ENCODE data around the gene TMEM150A.
"Not testable (repeated sequence)": the region's sequence is repeated elsewhere in the genome, so short reads cannot be mapped to it uniquely, and the experiment has no call there.

The TMEM150A gene

DNA sequence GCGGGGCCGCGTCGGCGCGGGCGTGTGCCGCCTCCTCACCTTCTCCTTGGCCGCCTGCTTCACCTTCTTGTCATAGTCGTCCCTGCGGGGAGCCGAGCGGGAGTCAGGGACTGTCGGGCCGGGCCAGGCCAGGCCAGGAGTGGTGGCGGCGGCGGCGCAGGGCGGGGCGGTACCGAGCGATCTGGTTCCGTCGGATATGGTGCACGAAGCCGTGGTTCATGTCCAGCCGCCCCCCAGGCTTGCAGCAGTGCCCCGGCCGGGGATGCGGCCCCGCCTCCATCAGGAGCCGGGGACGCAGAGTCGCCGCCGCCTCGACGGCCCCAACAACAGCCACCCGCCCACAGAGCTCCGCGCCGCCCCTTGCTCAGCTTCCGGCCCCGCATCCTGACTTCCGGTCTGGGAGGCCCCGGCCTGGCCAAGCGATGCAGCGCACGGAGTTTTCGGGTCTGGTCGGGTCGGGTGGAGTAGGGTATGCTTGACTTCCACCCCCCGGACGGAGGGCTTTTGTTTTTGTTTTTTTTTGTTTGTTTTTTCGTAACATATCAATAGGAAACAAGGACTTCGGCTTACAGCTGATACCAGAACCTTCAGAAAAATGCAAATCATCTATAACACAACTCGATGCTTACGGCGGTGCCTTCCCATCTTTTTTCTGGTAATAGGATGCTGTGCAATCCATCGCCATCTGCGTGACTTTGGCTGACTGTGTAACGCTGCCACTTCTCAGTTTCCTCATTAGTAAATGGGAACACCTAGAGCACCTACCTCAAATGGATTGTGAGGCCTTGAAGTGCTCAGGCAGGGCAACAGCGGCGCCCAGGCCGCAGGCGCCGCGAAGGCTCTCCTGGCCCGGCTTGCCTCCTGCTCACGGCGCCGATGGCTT lies 9.4 kb upstream of the TMEM150A start, which contains the start of gene C2orf68:
Gene C2orf68, minus strand, starts transcription at position 362 of the 883 bp plus-strand sequence. Its CDS starts 82 bp downstream, at position 280.
- DNase-seq = peak; percentile 86

DNA sequence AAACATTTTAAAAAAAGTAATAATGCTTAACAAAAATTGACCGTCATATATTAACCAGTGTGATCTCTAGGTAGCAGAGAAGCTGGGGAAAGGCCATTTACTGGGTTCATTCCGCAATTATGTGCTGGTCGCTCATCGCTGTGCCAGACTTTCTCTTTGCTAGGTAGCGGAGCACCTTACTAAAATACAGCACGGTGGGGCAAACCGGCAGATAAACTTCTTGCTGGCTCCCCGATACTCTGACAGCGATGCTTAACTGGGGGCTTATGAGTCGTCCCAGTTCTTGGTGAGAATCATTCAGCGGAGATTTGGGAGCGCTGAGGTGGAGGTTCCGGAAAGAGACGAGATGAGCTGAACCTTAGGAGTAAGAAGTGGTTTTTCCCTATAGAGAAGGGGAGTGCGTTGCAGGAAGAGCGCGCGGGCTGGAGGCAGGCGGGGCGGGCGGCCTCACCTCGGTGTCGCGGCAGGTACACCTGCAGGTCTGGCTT lies 8.8 kb upstream of the TMEM150A start:
- no peak for DNase-seq

DNA sequence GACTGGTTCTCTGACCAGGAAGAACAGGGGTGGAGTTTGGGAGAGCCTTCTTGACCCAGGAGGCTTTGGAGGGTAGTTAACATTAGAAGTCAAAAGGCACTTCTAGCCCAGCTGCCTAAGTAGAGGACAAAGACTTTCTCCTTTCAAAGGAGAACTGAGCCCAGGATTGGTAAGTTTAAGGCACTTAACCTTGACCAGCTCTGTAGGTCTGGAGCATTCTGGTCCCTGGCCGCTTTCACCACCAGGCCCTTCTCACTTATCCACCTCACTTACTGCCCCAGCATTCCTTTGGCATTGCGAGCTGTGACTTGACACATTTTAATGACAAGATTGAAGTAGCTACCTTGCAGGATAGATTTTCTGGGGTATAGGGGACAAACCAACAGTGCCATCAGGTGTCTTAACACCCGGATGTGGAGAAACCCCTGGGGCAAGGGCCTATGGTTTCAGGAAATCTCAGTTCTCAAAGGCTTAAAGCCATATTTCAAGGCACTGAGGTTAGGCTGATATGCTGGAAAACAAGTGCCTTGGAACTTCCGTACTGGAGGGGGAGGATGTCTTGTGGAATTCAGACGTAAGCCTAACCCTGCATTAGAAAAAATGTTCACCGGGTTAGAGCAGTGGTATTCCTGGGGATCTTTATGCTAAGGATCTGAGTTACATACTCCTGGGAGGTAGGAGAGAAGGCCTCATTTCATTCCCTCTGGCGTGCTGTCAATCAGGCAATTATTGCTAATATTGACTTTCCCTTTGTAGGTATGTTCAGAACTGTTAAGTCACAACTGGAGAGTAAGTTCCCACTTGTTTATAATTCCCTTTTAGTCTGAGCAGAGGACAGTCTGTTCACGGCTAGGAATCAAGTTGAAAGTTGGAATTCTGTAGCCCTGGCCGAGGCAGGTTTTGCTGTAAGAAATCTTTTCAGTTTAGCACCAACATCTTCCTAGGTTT lies 5.0 kb upstream of the TMEM150A start:
- DNase-seq = no peak

DNA sequence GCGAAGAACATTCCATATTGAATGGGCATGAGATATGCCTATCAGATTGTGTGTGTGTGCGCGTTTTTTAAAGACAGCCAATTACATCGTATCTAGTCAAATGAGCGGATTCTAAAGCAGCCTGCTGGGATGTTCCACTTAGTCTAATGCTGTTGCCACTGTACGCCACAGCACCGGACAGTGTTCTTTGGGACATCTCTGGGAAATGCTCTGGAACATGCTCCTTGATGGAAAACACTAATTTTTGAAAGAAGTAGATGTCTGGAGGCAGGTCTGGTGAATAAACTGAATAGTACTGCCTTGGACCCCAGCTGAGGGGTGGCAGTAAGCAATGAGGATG lies 3.6 kb upstream of the TMEM150A start:
- DNase-seq = no peak

DNA sequence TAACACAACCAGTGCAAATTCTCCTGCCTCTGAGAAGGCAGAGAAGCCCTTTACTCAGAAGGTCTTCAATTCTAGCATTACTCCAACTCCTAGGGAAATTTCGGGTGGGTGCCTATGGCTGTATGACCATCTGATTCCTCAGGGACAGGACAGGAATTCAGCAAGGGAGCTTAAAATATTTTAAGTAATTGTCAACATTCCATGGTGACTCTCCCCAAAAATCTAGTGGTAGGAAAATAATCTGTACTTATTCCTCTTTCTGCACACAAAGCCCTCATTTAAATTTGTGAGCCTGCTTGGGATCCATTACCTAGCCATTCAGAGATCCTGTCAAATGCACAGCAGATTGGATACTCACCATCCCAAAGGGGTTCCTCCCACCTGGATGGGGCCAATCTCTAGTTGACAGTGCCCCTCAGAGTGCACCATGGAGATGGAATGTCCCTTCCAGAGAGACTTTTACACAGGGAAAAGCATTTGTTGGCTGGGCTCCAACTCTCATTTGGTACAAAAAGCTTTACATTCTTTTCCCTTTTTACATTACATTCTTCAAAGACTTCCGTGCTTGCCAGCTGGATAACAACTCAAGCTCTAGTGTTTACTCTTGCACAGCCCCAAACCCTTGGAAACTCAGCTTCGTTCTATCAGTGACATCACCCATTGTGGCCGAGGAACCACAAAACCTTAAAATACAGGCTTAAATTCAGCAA lies 3.1 kb upstream of the TMEM150A start:
- DNase-seq = no peak

DNA sequence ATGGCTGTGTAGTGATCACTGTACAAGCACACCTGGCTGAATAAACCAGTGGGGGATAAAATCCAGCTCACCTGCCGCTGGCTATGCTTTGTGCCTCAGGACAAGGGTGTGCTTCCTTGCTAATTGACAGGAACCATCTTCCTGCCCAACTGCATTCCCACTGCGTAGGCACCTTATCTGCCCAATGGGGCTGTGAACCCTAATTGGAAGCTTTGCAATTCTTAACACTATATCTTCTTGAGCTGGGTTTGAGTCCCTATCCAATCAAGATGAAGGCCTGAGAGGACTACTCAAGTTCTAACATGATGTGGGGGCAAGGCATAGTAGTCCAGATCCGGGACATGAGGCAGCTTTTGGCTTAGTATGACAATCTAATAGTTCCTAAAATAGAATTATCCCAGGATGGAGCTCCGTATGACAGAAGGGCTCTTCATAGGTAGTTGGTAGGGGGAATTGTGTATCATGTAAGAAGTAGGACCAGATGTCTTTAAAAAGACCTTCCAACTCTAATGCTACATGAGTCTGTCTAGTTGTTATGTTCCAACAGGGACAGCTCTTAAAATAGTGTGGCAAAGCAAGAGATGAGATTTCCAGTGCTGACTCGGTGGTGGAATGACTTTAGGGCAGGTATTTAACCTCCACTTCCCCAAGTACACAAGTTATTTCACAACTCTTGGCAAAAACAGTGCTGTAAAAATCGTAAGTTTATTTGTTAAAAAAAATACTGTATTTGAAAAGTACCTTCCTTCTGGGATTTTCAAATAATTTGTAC lies 2.3 kb upstream of the TMEM150A start:
- no peak for DNase-seq

DNA sequence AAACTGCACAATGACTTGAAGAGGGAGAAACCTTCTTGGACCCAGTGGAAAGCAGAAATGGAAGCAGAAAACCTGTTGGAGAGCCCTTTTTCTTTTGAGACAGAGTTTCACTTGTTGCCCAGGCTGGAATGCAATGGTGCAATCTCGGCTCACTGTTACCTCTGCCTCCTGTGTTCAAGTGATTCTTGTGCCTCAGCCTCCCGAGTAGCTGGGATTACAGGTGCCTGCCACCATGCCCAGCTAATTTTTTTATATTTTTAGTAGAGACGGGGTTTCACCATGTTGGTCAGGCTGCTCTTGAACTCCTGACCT lies 1.6 kb upstream of the TMEM150A start:
- not testable (repeated sequence) for DNase-seq

DNA sequence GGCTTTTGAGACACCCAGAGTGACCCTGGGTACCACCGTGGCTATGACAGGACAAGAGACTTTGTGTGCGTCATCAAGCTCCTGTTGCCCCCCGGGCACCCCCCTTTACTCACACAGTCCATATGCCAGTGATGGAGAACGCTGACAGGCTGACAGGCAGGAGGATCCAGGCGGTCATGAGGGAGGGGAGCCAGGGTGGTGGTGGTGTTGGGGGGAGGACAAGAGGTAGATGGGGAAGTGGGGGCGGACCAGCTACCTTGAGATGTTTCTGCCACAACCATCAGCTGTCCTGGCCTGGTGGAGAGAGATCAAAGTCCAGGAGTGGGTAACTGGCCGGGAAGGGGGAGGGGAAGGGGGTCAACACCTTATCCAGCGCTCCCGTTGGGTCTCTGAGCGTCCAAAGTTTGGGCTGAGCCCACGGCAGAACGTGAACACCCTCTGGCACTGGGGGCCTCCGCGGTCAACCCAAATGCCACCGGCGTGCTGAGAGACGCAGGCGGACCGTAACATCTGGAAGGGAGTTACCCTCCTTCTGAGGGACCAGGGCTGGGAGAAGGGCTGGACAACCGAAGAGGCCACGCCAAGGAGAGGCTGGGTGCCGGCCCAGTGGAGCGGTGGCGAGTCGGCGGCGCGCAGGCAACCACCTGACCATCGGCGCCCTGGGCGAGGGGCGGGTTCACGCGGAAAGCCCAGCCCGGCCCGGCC lies 575 bp downstream of the TMEM150A start:
- DNase-seq = no peak

DNA sequence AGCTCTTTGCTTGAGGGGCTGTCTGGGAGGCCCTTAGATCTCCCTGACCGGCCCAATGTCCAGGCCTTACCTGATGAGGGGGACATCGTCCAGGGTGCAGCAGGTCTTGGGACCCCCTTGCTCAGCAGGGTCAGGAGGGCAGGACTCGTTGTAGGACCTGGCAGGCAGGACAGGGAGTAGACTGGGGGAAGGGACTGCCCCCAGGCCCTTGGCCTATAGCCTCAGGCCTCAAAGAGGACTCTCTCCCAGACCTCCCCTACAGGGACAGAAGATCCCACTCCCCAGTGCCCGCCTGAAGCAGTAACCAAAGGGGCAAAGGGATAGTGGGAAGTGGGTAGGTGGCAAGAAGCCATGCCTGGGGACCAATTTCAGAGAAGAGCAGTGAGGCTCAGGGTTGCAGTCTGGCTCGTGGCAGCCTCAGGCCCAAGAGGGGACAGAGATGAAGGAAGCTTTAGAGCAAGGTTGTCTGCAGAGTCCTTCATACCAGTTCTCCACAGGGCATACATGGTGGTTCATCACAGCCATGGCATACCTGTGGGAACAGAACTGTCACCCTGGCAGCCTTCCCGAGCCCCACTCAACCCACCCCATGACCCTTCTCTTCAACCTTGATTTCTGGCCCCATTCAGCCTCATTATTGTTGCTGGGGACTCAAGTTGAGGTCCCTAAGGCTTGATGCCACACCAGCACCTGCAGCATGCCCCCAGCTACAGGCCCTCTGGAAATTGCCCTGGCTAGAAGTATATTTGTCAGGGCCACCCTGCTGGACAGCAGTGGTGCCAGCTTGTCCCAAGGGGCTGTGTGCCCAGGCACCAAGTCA lies 1.3 kb downstream of the TMEM150A start:
- no peak for DNase-seq

DNA sequence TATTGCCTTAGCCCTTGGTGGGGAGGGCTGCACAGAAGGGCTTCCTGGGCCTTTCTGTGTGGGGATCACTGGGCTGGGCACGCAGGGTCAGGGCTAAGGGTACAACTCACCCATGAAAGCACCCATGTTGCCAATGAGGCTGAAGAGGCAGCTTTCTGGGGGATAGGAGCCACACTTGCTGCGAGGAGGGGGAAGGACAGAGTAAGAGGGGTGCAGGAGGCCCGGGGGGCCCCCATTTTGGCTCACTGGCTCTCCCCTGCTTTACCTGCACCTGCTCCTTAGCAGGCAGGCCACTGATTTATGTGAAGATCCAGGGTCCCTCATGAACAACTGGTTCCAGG lies 2.3 kb downstream of the TMEM150A start:
- DNase-seq = no peak

DNA sequence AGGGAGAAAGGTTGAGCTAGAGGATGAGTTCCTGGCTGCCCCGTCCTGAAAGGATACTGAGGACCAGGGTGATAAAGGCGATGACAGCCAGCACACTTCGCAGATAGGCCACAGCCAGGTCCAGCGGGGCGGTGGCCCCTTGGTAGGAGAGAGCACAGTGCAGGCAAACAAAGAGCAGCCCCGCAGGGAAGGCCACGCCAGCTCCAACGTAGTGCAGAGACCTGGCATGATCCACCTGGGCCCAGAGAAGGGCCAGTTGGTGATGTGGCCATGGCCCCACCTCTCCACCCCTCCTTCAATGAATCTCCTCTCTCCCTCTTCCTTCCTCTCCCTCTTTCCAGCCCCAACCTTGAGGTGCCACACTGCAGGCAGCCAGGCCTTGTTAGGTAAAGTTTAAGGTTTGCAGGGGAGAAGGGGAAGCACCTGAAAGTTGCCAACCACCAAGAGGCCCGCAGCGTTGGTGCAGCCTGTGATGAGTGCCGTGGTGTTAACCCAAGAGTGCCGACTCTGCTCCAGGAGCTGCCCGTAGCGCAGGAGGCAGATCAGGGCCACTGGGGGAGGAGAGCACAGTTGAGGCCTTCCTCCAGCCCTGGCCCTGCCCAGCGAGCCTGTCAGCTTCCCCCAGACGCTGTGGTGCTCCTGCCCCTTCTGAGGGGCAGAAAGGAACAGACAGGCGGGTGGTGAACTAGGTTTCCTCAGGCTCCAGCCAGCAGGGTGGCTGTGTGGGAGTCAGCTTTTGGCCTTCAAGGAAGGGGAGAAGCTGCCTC lies 2.8 kb downstream of the TMEM150A start:
- DNase-seq = no peak

DNA sequence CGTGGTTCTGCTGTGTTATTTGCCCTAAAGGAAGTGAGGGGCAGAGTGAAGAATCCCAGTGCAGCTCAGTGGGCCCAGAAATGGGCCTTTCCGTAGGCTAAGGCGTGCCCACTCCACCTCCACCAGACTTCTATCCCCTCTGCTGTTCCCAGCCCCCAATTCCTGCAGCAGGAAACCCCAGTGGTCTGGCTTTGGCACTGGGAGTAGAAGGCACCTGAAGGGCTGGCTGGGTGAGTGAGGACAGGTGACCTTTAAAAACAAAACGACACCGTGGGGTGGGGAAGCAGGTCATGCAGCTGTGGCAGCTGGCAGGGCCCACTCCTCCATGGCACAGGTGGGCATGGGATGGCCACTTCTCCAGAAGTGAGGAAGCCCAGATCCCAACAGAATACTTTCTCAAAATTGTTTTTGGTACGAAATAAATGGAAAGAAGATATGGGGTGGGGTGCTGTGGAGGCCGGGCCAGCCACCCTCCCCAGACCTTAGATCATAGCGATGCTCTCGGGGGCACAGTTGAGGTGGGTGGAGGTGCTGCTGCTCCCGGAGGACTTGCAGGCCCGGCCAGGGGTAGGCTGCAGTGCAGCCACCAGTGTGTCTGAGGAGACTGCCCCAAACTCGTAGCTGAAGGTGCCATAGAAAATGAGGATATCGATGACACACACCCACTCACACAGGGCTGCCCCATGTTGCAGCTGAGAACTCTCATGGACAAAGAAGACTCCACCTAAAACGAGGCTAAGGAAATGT lies 3.7 kb downstream of the TMEM150A start:
- no peak for DNase-seq

DNA sequence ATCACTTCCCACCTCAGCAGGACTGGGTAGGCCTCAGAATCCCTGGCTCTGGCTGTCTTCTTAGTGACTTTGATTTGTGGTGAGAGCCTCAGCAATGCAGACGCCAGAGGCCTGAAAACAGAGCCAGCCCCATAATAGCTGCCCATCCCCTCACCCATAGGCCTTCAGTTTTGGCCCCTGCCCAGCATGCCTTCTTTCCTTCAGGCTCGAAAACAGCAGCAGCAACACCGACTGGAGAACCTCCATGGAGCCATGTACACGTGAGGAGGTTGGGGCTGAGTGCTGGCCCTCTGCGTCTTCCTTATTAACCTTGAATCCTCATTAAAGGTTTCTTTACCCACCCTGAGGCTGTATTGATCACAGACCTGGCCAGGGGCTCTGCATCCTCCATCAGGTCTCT lies 5.3 kb downstream of the TMEM150A start:
- DNase-seq = no peak

DNA sequence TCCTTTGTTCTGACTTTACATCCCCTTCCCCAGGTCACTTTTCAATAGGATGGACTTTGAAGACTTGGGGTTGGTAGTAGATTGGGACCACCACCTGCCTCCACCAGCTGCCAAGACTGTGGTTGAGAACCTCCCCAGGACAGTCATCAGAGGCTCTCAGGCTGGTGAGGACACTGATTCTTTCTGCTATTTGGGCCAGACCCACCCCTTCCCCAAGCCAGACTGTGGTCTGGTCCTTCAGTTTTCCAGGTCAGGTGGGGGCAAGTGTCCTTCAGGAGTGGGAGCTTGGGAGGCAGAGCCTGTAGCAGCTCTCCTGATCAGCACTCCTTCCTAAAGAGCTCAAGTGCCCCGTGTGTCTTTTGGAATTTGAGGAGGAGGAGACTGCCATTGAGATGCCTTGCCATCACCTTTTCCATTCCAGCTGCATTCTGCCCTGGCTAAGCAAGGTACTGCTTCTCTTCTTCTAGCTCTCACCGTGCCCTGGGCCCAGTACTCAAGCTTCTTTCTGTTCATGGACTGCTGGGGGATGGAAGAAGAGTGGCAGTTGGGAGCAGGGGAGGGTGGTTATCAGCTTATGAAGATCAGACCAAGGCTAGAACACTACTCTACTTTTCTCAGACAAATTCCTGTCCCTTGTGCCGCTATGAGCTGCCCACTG lies 5.9 kb downstream of the TMEM150A start:
- no peak for DNase-seq

DNA sequence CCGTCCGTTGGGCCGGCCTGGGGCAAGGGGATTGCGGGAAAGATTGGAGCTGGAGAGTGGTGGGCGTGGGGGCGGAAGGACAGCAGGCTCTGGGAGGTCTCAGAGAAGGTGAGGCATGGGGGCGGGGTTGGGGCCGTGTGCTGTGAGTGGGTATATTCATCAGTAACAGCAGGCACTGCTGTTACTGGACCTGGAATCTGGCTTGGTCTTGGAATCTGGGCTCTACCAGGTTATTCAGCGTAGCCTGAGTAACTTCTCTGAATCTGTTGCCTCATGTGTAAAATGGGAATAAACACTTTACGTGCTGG lies 6.5 kb downstream of the TMEM150A start:
- no peak for DNase-seq

DNA sequence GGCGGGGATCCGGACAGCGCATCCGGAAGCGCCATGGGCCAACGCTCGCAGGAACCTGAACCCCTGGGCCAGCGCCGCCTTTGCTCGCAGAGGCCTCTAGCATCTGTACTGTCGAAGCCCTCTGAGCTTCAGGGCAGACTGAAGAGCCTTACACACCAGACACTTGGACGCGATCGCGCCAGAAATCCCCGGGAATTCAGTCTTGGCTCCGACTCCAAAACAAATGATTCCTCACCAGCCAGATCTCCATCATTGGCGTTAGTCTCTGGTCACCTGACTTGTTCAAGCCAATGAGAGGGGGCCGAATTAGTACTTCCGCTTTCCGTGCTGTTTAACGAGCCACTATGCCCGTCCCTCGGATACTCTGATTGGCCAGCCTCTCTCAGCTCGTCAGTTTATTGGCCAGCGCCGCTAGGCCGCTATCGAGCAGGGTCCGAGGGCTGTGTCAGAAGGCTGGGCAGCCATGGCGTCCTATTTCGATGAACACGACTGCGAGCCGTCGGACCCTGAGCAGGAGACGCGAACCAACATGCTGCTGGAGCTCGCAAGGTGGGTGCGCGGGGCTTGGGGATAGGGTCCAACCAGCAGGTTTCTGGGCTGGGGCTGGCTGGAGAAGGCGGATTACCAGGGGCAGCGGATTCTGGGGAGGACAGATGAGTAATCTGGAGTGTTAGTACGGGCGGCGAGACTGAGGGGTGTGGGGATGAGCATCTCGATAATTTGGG lies 7.0 kb downstream of the TMEM150A start, which contains the start of gene RNF181:
Gene RNF181, plus strand, starts transcription at position 445 of the 725 bp plus-strand sequence. Its CDS starts 19 bp downstream, at position 464.
- DNase-seq = peak; percentile 95

DNA sequence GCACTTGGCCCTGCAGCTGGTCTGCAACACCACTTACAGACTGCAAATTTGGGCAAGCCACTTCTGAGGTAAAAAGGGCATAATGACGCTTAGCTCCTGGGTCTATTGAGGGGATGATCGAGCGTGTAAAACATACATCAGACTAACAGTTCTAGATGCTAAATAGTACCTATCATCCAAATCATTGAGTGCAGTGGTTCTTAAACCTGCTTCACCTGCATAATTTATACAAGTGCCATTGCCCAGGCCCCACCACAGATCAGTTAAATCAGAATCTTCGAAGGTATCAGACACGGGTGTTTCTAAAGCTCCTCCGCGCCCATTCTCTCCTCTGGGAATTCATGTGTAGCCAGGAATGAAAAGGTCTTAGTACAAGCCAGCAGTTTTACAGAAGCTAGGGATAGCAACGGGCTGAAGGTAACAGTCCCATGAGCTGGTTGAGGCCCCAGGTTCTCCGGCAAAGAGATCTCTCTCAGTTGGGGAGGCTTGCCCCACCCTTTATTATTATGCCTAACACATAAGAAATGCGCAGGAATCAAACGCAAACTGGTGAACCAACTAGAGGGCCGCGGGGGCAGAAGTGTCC lies 7.7 kb downstream of the TMEM150A start:
- no peak for DNase-seq

DNA sequence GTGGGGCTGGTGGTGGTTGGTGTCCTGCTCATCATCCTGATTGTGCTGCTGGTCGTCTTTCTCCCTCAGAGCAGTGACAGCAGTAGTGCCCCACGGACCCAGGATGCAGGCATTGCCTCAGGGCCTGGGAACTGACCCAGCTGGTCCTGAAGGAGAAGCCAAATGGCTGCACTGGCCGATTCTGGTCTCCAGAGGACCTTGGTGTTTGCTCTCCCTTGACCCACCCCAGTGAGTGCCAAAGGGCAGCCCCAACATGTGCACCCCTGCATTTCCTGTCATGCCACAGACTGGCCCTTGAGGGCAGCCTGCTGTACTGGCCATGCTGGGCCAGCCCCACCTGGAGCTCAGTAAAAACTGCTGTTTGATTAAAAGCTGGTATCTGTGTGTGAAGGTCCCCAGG lies 9.5 kb downstream of the TMEM150A start:
- no peak for DNase-seq

All from CD4-positive, alpha-beta T cell treated with Interleukin-12 subunit alpha and Interleukin-12 subunit beta, for 1 hour (primary cell).